SK-N-SH treated with all-trans-retinoic acid at 6 μM for 48 hours (cell line): ENCODE data around the gene ETF1.

ENCODE experiments used
- ZC3H10 ChIP-seq: fragments of 250-450 bp; sonication (Bioruptor Pico); IDR thresholded peaks from 2 replicates; pipeline ENCODE4 v1.5.1; 2021; ENCODE audit warnings: mild to moderate bottlenecking, moderate library complexity
- ZFP3 ChIP-seq: fragments of 250-450 bp; sonication (Bioruptor Pico); IDR thresholded peaks from 2 replicates; pipeline ENCODE4 v1.5.0; 2020; ENCODE audit warnings: mild to moderate bottlenecking, moderate library complexity

DNA sequence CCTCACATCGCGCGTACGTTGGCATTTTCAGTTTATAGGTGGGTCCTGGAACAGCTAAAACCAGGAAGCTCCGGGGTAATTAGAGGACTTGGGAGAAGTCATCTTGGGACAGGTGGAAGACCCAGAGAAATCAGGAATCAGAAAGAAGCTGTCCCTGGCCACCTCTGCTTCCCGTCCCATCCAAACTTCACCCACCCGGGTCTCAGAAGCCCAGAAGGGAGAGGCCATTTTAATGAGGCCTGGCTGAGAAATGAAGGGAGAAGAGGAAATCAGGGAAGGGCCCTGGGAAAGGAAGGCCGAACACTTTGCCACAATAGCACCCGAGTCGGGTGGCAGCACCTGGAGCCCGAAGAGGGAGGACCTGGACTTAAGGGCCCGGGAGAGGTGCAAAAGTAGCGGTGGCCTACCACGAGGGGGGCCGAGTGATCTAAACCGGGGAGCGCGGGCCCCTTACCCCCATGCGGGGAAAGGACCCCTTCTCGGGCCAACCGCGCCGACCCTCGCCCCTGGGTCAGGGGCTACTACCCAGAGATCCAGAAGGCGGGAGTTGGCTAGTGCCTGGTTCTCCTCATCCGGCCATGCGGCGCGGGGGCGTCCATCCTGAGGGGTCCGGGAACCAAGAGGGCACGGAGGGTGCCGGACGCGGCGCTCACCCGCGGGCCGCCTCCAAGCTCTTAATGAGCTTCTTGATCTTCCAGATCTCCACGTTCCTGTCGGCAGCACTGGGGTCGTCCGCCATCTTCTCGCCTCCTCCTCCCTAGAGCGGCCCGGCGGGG is 668 bp downstream of the ETF1 start:
- no peak for TF ChIP-seq ZC3H10 (CRISPR knock-in tag)
- TF ChIP-seq ZFP3 (CRISPR knock-in tag), result no peak
